ENCODE data around the gene ZNF256.

The ZNF256 gene

GRCh38 chr19:57934820-57935665 is 12.5 kb downstream of the ZNF256 start, which contains the start of gene ZNF418:
Gene ZNF418, minus strand, starts transcription at chr19:57935402. Its CDS starts 1,580 bp downstream, at chr19:57933822.
- DNase-seq (ENCODE audit: low read depth) = peak; percentile 46
- TF ChIP-seq, protein P1, sequence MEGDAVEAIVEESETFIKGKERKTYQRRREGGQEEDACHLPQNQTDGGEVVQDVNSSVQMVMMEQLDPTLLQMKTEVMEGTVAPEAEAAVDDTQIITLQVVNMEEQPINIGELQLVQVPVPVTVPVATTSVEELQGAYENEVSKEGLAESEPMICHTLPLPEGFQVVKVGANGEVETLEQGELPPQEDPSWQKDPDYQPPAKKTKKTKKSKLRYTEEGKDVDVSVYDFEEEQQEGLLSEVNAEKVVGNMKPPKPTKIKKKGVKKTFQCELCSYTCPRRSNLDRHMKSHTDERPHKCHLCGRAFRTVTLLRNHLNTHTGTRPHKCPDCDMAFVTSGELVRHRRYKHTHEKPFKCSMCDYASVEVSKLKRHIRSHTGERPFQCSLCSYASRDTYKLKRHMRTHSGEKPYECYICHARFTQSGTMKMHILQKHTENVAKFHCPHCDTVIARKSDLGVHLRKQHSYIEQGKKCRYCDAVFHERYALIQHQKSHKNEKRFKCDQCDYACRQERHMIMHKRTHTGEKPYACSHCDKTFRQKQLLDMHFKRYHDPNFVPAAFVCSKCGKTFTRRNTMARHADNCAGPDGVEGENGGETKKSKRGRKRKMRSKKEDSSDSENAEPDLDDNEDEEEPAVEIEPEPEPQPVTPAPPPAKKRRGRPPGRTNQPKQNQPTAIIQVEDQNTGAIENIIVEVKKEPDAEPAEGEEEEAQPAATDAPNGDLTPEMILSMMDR (IDR thresholded peaks at IDR 0.05; ENCODE audit: control insufficient read depth, insufficient read depth, low read depth, low read length, missing control alignments) = no peak
- H3K4me3 ChIP-seq (ENCODE audit: control insufficient read depth, low read depth, low read length) = peak within 1 kb of the TSS; percentile 96

DNA sequence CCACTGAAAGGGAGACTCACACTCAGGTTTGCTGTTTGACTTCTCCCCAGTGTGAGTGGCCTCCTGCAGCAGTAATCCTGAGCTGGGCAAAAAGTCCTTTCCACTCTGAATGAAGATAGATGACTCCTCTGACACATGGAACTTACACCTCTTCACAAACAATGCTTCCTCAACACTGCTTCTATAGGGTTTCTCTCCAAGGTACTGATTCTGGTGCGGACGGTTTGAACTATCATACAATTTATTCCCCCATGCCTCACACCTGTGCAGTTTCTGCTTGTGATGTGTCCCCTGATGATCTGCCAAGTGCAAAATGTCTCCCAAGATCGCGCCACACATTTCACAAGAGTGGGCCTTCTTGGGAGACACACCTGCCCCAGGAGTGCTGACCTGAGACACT is 19.9 kb downstream of the ZNF256 start:
- no peak overlapping the region for H3K4me3 ChIP-seq (ENCODE audit: control insufficient read depth, low read depth, low read length)
- TF ChIP-seq, protein P1 (IDR thresholded peaks at IDR 0.05; ENCODE audit: control insufficient read depth, insufficient read depth, low read depth, low read length, missing control alignments) = no peak
- no peak for DNase-seq (ENCODE audit: low read depth)

DNA sequence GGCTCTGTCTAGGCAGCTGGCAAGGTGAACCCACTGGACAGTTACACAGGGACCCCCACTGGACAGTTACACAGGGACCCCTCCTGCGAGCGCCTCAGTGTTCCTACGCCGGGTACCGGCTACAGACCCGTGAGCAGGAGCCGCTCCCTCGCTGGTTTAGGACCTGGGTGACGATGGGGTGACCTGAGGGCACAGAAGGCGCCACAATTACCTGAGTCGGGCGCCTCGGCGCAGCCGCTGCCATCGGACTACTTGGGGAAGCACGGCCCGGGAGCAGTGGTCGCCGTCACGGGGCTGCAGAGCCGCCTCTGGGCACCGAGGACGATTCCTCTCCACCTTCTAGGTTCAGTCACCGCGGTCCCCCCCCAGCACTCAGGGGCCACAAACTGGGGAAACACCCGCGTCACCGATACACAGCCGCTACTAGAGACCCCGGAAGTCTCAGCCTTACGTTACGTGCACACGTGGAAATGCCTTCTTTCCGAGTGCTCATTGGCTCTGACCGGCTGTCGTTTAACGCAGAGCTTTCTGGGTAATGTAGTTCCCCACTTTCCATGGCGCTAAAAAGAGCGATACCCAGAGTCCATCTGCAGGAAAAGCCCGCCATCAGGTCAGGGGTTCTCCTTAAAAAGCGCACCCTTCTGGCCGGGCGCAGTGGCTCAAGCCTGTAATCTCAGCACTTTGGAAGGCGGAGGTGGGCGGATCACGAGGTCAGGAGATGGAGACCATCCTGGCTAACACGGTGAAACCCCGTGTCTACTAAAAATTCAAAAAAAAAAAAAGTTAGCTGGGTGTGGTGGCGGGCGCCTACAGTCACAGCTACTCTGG is 31.1 kb downstream of the ZNF256 start, which contains the start of gene ZNF417:
Gene ZNF417 (minus strand): TSS at position 425 of the 828 bp plus-strand sequence. CDS start 181 bp downstream, at position 244.
- TF ChIP-seq, protein P1 (IDR thresholded peaks at IDR 0.05; ENCODE audit: control insufficient read depth, insufficient read depth, low read depth, low read length, missing control alignments) = peak; percentile 34
- peak; percentile 82 for DNase-seq (ENCODE audit: low read depth)
- H3K4me3 ChIP-seq (ENCODE audit: control insufficient read depth, low read depth, low read length) = peak within 1 kb of the TSS; percentile 70

DNA sequence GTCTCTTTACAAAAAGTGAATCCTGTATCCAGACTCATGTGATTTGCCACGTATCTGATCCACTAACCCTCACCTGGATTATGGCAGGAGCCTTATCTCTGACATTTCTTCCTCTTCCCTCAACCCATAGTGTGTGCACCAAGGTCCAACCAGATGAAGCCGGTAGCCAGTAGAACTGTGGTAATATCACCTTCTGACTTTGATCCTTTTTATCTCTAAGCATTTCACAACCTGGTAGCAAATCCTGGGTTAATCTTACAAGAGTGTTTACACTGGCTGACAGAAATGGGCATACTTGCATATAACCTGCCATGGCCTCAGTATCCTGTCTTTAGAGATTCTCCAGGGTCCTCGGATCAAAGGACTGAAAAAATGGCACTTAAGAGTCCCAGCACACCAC is 33.0 kb downstream of the ZNF256 start:
- H3K4me3 ChIP-seq (ENCODE audit: control insufficient read depth, low read depth, low read length) = no peak overlapping the region
- no peak for DNase-seq (ENCODE audit: low read depth)
- TF ChIP-seq, protein P1 (IDR thresholded peaks at IDR 0.05; ENCODE audit: control insufficient read depth, insufficient read depth, low read depth, low read length, missing control alignments) = no peak

DNA sequence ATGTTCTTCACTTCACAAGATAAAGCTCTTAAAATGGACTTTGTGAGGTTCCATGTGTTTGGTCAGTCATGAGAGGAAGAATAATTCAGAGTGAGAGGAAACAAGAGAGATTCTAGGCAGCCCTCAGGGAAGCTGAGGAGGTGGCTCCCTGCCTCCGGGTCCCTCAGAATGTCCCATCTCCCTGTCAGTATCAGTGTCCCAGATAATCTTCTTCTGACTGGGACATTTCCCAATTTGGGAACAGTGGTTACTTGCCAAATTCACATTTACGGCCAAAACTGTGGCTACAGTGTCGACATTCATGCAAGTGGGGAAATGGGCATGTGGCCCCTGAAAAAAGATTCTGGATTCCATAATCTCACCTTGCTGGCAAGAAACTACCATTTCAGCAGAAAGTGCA is 40.1 kb downstream of the ZNF256 start:
- H3K4me3 ChIP-seq (ENCODE audit: control insufficient read depth, low read depth, low read length) = no peak overlapping the region
- TF ChIP-seq, protein P1 (IDR thresholded peaks at IDR 0.05; ENCODE audit: control insufficient read depth, insufficient read depth, low read depth, low read length, missing control alignments) = no peak
- no peak for DNase-seq (ENCODE audit: low read depth)

- TF ChIP-seq, protein P1 (IDR thresholded peaks at IDR 0.05; ENCODE audit: control insufficient read depth, insufficient read depth, low read depth, low read length, missing control alignments) = no peak
- no peak overlapping the region for H3K4me3 ChIP-seq (ENCODE audit: control insufficient read depth, low read depth, low read length)
- no peak for DNase-seq (ENCODE audit: low read depth)
These were observed 42.2 kb downstream of the ZNF256 start for GRCh38 chr19:57905258-57905657.

All from AG09309 (cell line).